Glomerular visceral epithelial cell (primary cell): Measurements from ENCODE around the gene ADK.
"Not testable (repeated sequence)": the region's sequence is repeated elsewhere in the genome, so short reads cannot be mapped to it uniquely, and the experiment has no call there.

Experiments used
- DNase-seq: peaks from one replicate; pipeline ENCODE4 v3.0.0-alpha.2; 2016; ENCODE audit errors: extremely low spot score

ADK gene

GRCh38 chr10:74544106-74544505, 393.1 kb downstream of the ADK start:
- peak; percentile 17 for DNase-seq

- no peak for DNase-seq
Measured at GRCh38 chr10:74548676-74549075, 397.7 kb downstream of the ADK start.

GRCh38 chr10:74556072-74556705, 405.2 kb downstream of the ADK start:
- no peak for DNase-seq

DNA sequence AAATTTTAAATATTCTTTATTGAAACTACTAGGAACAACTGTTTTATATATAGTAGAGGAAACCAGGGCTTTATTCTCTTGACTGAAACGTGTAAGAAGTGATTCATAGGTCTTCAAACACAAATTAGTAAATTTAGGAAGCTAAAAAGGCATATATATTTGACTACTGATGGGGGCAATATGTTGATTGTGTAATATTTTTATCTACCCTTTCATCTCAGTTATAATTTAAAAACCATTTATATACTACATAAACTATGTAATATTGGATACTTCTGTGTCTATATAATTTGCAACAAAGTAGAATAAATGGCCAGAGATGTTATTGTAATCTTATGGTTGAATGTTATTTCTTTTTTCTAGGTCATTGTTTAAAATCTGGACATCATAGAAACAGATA, 406.1 kb downstream of the ADK start:
- DNase-seq: no peak

- no peak for DNase-seq
Measured at GRCh38 chr10:74558403-74558802, 407.4 kb downstream of the ADK start.

GRCh38 chr10:74558897-74559296, 407.9 kb downstream of the ADK start:
- DNase-seq: no peak

GRCh38 chr10:74568896-74569295, 417.9 kb downstream of the ADK start:
- not testable (repeated sequence) for DNase-seq

DNA sequence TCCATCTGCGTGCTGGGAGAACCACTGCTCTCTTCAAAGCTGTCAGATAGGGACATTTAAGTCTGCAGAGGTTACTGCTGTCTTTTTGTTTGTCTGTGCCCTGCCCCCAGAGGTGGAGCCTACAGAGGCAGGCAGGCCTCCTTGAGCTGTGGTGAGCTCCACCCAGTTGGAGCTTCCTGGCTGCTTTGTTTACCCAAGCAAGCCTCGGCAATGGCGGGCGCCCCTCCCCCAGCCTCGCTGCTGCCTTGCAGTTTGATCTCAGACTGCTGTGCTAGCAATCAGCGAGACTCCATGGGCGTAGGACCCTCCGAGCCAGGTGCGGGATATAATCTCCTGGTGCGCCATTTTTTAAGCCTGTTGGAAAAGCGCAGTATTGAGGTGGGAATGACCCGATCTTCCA, 422.5 kb downstream of the ADK start:
- not testable (repeated sequence) for DNase-seq

DNA sequence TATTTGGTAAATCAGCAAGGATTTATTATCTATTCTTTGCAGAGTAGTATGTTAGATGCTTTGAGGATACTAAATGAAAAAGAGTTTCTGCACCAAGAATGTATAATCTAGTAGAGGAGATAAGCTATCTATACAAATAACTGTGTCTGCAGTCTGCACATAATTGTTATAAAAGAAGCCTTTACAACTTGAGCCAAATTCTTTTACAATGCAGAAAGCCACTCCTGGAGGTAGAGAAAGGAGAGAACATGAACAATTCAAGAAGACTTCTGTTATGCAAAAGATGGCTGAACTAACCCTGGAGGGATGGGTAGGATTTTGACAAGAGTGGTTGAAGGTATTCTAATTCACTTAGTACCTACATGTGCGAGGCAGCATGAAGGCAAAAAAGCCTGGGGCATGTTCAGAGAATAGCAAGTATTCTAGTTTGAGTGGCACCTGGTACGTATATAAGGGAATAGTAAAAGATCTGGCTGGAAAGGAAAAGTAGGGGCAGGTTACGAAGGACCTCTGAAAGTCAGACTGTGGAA, 424.2 kb downstream of the ADK start:
- no peak for DNase-seq

GRCh38 chr10:74575912-74576311, 424.9 kb downstream of the ADK start:
- DNase-seq: no peak

DNA sequence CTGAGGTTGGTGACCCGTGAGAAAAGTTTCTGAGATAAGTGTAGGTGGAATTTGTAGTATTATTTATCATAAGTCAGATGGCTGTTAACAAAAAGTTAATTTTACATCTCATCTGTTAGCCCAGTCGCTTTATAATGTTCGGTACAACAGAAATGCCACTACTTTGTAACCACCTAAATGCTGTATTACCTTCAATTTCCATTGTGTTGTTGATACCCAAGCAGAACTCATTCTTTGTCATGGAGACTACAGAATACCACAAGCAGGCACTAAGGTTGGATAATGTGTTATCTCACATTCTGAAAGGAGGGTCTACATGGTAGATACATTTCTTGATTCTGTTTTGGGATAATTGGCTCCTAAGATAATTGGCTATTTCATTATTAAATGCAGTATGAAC, 425.6 kb downstream of the ADK start:
- no peak for DNase-seq

DNA sequence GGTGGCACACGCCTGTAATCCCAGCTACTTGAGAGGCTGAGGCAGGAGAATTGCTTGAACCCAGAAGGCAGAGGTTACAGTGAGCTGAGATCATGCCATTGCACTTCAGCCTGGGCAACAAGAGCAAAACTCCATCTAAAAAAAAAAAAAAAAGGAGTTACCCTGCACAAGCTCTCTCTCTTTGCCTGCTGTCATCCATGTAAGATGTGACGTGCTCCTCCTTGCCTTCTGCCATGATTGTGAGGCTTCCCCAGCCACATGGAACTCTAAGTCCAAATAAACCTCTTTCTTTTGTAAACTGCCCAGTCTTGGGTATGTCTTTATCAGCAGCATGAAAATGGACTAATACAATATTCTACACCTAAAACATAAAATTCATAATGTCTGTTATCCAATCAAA, 429.4 kb downstream of the ADK start:
- DNase-seq: not testable (repeated sequence)

GRCh38 chr10:74582566-74582965, 431.5 kb downstream of the ADK start:
- no peak for DNase-seq

- DNase-seq: peak; percentile 13
Measured at GRCh38 chr10:74585231-74586087, 434.4 kb downstream of the ADK start.

- DNase-seq: peak; percentile 4
Measured at GRCh38 chr10:74586088-74586585, 435.1 kb downstream of the ADK start.

DNA sequence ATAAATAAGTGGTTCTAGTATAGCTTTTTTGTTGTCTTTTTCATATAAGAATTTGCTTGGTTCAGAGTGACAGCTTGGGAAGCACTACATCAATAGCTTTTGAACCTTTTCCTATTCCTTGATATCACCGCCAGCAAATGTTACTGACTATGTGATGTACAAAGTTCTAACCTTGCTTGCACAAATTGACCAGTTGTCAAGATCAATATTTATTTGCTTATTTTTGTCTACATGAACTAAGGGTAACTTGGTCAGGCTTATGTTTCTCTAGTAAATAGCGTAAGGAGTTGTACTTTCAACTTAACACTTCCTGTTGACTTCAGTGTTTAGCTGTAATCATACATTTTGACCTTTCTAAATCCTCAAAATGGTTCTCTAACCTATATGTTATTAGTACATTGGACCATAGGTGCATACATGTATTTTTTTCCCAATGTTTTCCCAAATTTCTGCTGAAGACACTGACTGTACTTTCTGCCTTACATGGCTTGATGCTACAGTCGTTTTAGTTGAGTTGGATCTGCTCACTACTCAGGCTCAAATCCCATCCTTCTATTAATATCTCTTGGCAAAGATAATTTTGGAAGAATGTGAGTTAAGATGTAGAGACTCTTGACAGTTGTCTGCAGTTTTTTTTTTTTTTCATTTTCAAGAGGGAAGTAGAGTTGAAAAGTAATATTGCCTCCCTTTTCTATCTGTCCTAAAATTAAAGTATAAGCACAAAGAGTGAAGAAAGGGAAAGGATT, 436.3 kb downstream of the ADK start:
- no peak for DNase-seq

DNA sequence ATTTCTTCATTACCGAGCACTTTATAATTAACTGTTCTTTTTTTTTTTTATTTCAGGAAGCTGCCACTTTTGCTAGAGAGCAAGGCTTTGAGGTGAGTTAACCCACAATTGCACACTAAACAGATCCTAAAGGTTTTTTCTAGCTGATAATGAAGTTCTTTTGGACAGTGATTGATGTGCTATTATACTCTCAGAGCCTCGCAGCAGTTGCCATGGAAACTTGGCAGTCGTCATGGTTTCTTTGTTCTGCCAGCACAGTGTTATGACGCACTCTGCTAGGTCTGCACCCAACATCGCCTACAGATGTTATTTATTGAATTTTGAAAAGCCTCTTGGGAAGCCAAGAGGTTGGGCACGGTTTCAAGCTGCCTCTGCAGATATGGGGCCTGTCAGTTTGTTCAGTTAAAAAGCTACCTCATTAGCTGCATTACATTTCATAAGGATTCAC, 438.2 kb downstream of the ADK start:
- DNase-seq: peak; percentile 15

DNA sequence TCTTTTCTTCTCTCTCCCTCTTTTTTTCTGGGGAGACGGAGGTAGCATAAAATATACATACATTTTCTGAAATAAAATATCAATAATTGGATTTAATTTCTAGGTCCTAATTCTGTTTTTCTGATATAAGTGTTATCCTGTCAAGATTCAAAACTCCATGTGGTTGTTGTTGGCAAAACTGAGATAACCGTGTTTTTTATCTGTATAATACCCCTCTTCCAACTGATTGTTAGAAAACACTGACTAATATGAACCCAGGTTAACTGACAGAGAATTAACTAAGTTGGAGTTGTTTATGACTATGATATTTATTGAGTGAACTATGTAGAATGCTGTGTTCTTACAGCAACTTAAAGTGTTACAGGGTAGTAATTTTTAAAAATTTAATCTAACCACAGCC, 438.8 kb downstream of the ADK start:
- DNase-seq: no peak

- DNase-seq: no peak
Measured at GRCh38 chr10:74593470-74593869, 442.4 kb downstream of the ADK start.

GRCh38 chr10:74596713-74597112, 445.7 kb downstream of the ADK start:
- no peak for DNase-seq

- no peak for DNase-seq
Measured at GRCh38 chr10:74598891-74599566, 448.0 kb downstream of the ADK start.

- DNase-seq: no peak
Measured at GRCh38 chr10:74599672-74600071, 448.7 kb downstream of the ADK start.
